ENCODE data around the gene CDC42BPB.

CDC42BPB gene

DNA sequence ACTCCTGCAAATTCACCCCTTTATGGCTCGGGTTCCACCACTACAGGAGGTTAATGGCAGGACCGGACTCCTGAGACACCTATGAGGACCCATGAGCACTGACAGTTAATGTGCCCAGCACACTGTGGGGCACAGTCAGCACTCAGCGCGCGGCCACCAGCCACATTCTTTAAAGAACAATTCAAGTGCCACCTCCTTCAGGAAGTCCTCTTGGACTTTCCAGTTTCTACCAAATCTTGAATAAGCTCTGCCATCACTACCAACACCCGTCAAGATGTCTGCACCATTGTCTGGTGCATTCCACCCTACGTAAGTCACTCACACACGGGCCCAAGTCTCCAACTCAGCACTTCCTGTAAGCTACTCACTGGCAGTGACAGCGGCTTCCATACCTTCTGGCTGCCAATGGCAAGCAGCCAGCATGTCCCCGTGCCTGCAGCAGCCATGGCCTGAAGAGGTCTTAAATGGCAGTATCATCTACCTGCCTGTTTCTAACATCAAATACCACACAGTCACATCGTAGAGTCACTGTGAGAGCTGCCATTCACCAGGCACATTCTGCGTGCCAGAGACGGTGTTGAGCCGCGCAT is 48.5 kb downstream of the CDC42BPB start:
- DNase-seq (ENCODE audit: insufficient read length, low spot score) (no peak), FAIRE-seq (no peak)
- no peak for TF ChIP-seq POU2F2 (IDR thresholded peaks at IDR 0.05; ENCODE audit: low read depth, low read length)
- no peak for TF ChIP-seq POLR2A (IDR thresholded peaks at IDR 0.05; ENCODE audit: low read depth, low read length)
- no peak for TF ChIP-seq TAF1 (IDR thresholded peaks at IDR 0.05; ENCODE audit: low read depth, low read length)
- no peak for TF ChIP-seq PAX5 (IDR thresholded peaks at IDR 0.05; ENCODE audit: insufficient read depth, low read length, severe bottlenecking)
- TF ChIP-seq SPI1 (IDR thresholded peaks at IDR 0.05; ENCODE audit: low read depth, low read length) = no peak
- TF ChIP-seq POLR2AphosphoS5 (IDR thresholded peaks at IDR 0.05; ENCODE audit: low read depth, low read length) = no peak

GRCh38 chr14:103008126-103008525 is 49.2 kb downstream of the CDC42BPB start:
- FAIRE-seq (no peak), DNase-seq (ENCODE audit: insufficient read length, low spot score) (no peak)
- TF ChIP-seq SPI1 (IDR thresholded peaks at IDR 0.05; ENCODE audit: low read depth, low read length) (no peak), PAX5 (IDR thresholded peaks at IDR 0.05; ENCODE audit: insufficient read depth, low read length, severe bottlenecking) (no peak), POLR2A (IDR thresholded peaks at IDR 0.05; ENCODE audit: low read depth, low read length) (no peak), POLR2AphosphoS5 (IDR thresholded peaks at IDR 0.05; ENCODE audit: low read depth, low read length) (no peak), POU2F2 (IDR thresholded peaks at IDR 0.05; ENCODE audit: low read depth, low read length) (no peak), TAF1 (IDR thresholded peaks at IDR 0.05; ENCODE audit: low read depth, low read length) (no peak)

DNA sequence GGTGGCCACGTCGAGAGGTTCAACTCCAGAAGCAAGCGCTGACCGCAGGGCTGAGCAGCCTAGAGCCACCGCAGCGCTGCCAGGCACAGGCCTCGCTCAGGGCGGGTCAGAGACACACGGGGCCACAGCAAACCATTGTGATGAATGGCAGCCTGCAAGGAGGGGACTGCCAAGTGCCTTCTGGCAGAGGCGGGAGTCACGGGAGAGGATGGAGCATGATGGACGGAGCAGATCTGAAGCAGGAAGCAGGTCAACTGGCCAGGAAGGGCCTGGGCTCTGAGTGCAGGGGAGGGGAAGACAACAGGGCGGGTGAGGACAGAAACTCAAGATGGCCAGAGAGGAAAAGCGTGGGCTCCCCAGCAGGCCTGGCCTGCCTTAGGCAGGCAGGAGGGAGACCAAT is 49.8 kb downstream of the CDC42BPB start:
- TF ChIP-seq POLR2AphosphoS5 (IDR thresholded peaks at IDR 0.05; ENCODE audit: low read depth, low read length) (no peak), PAX5 (IDR thresholded peaks at IDR 0.05; ENCODE audit: insufficient read depth, low read length, severe bottlenecking) (no peak), POU2F2 (IDR thresholded peaks at IDR 0.05; ENCODE audit: low read depth, low read length) (no peak), POLR2A (IDR thresholded peaks at IDR 0.05; ENCODE audit: low read depth, low read length) (no peak), SPI1 (IDR thresholded peaks at IDR 0.05; ENCODE audit: low read depth, low read length) (no peak), TAF1 (IDR thresholded peaks at IDR 0.05; ENCODE audit: low read depth, low read length) (no peak)
- no peak for FAIRE-seq
- DNase-seq (ENCODE audit: insufficient read length, low spot score) = no peak

DNA sequence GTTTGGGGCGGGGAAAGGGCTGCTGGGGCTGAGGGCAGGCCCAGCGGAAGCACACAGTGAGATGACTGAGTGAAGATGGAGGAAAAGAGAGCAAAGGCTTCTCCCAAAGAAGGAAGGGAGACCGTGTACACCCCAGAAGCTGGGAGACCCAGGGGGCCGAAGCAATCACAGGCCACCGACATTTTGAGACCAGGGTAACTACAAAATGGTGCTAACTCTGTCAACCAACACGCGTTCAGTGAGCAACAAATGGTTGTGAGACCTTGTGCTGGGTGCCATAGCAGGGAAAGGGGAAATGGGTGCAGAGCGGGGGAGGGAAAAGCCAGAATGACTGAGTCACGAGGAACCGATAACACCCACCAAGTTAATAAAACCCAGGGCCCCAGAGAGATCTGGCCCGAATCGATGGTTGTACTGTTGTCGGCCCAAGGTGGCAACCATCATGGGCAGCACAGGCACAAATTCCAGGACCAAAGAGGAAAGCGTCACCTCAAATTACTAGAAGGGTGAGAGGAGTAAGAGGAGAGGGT is 50.3 kb downstream of the CDC42BPB start:
- no peak for TF ChIP-seq TAF1 (IDR thresholded peaks at IDR 0.05; ENCODE audit: low read depth, low read length)
- TF ChIP-seq POLR2A (IDR thresholded peaks at IDR 0.05; ENCODE audit: low read depth, low read length) = no peak
- no peak for TF ChIP-seq POU2F2 (IDR thresholded peaks at IDR 0.05; ENCODE audit: low read depth, low read length)
- TF ChIP-seq PAX5 (IDR thresholded peaks at IDR 0.05; ENCODE audit: insufficient read depth, low read length, severe bottlenecking) = no peak
- TF ChIP-seq SPI1 (IDR thresholded peaks at IDR 0.05; ENCODE audit: low read depth, low read length) = no peak
- no peak for TF ChIP-seq POLR2AphosphoS5 (IDR thresholded peaks at IDR 0.05; ENCODE audit: low read depth, low read length)
- FAIRE-seq (no peak), DNase-seq (ENCODE audit: insufficient read length, low spot score) (no peak)

- DNase-seq (ENCODE audit: insufficient read length, low spot score) (no peak), FAIRE-seq (no peak)
- TF ChIP-seq TAF1 (IDR thresholded peaks at IDR 0.05; ENCODE audit: low read depth, low read length) (no peak), SPI1 (IDR thresholded peaks at IDR 0.05; ENCODE audit: low read depth, low read length) (no peak), POLR2A (IDR thresholded peaks at IDR 0.05; ENCODE audit: low read depth, low read length) (no peak), POU2F2 (IDR thresholded peaks at IDR 0.05; ENCODE audit: low read depth, low read length) (no peak), POLR2AphosphoS5 (IDR thresholded peaks at IDR 0.05; ENCODE audit: low read depth, low read length) (no peak), PAX5 (IDR thresholded peaks at IDR 0.05; ENCODE audit: insufficient read depth, low read length, severe bottlenecking) (no peak)
These were observed 51.2 kb downstream of the CDC42BPB start for GRCh38 chr14:103006106-103006505.

DNA sequence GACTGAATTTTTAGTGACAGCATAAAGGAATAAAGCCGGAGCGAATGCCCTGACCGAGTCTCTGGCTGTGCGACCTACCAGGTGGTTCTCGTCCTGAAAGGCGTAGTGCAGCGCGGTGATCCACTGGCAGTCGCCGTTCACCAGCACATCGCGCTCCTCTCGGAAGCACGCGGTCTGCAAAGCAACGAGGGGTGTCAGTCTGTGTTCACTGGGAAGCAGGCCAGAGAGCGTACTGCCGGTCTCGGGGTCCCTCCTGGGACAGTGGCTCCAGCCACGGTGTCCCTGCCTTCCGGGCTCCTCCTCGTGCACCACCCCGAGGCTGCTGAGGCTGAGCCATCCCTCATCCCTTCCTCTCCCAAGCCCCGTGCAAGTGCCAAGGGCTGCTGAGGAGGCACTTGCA is 53.5 kb downstream of the CDC42BPB start:
- DNase-seq (ENCODE audit: insufficient read length, low spot score) (no peak), FAIRE-seq (no peak)
- TF ChIP-seq TAF1 (IDR thresholded peaks at IDR 0.05; ENCODE audit: low read depth, low read length) (no peak), PAX5 (IDR thresholded peaks at IDR 0.05; ENCODE audit: insufficient read depth, low read length, severe bottlenecking) (no peak), SPI1 (IDR thresholded peaks at IDR 0.05; ENCODE audit: low read depth, low read length) (no peak), POLR2AphosphoS5 (IDR thresholded peaks at IDR 0.05; ENCODE audit: low read depth, low read length) (no peak), POLR2A (IDR thresholded peaks at IDR 0.05; ENCODE audit: low read depth, low read length) (no peak), POU2F2 (IDR thresholded peaks at IDR 0.05; ENCODE audit: low read depth, low read length) (no peak)

- FAIRE-seq (no peak), DNase-seq (ENCODE audit: insufficient read length, low spot score) (no peak)
- TF ChIP-seq POLR2AphosphoS5 (IDR thresholded peaks at IDR 0.05; ENCODE audit: low read depth, low read length) (no peak), POU2F2 (IDR thresholded peaks at IDR 0.05; ENCODE audit: low read depth, low read length) (no peak), PAX5 (IDR thresholded peaks at IDR 0.05; ENCODE audit: insufficient read depth, low read length, severe bottlenecking) (no peak), POLR2A (IDR thresholded peaks at IDR 0.05; ENCODE audit: low read depth, low read length) (no peak), SPI1 (IDR thresholded peaks at IDR 0.05; ENCODE audit: low read depth, low read length) (no peak), TAF1 (IDR thresholded peaks at IDR 0.05; ENCODE audit: low read depth, low read length) (no peak)
These were observed 54.1 kb downstream of the CDC42BPB start for GRCh38 chr14:103003351-103003615.

DNA sequence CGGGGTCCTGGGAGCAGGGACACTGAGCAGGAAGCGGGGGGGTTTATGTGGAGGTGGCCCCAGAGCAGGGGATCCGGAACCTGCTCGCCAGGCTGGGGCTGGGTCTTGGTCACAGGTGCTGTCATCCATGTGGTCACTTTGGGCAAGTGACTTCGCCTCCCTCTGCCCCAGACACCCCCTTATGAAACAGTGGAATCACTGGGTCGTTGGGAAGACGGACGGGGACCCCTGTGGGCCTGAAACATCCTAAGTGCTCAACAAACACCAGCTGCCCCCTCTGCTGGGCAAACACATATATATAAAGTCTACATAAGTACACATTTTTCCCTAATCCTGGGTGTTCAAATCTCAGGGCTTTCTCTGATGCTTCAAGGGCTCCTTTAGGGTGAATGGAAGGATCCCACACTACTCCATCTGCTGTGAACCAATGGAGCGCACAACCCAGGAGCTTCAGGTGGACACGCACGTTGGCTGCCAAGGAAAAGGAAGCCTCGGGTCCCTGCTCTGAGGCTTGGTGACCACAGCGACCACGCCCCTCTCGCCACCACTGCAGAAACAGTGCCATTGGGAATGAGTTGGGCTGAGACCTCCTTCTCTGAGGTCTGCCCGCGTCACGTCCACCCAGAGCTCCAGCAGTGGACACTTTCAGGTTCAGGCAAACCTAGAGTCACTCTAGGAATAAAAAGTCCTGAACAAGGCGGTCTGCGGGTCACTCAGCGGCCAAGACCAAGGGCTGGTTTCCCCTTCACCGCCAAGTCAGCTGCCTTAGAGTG is 54.6 kb downstream of the CDC42BPB start:
- FAIRE-seq (peak; percentile 58), DNase-seq (ENCODE audit: insufficient read length, low spot score) (no peak)
- TF ChIP-seq POU2F2 (IDR thresholded peaks at IDR 0.05; ENCODE audit: low read depth, low read length) = no peak
- TF ChIP-seq SPI1 (IDR thresholded peaks at IDR 0.05; ENCODE audit: low read depth, low read length) = no peak
- no peak for TF ChIP-seq PAX5 (IDR thresholded peaks at IDR 0.05; ENCODE audit: insufficient read depth, low read length, severe bottlenecking)
- no peak for TF ChIP-seq POLR2A (IDR thresholded peaks at IDR 0.05; ENCODE audit: low read depth, low read length)
- TF ChIP-seq TAF1 (IDR thresholded peaks at IDR 0.05; ENCODE audit: low read depth, low read length) = no peak
- TF ChIP-seq POLR2AphosphoS5 (IDR thresholded peaks at IDR 0.05; ENCODE audit: low read depth, low read length) = no peak

- TF ChIP-seq POLR2AphosphoS5 (IDR thresholded peaks at IDR 0.05; ENCODE audit: low read depth, low read length) (no peak), SPI1 (IDR thresholded peaks at IDR 0.05; ENCODE audit: low read depth, low read length) (peak; percentile 94), POU2F2 (IDR thresholded peaks at IDR 0.05; ENCODE audit: low read depth, low read length) (no peak), TAF1 (IDR thresholded peaks at IDR 0.05; ENCODE audit: low read depth, low read length) (no peak), PAX5 (IDR thresholded peaks at IDR 0.05; ENCODE audit: insufficient read depth, low read length, severe bottlenecking) (peak; percentile 27)
- peak; percentile 64 for DNase-seq (ENCODE audit: insufficient read length, low spot score)
- FAIRE-seq = peak; percentile 89
These were observed 55.5 kb downstream of the CDC42BPB start for GRCh38 chr14:103001651-103002396.
